ENCODE data around the gene SEPTIN7. TPM values are rescaled to one million over a fixed set of nuclear protein-coding genes. Genes with fewer than 3 reads are reported as not detected.

SEPTIN7 gene
- total and polyA plus RNA-seq, 2 of the 13 experiments (the other 11 are each of a cell fraction or from before 2014, with no cell fraction given): 103 to 129 TPM

- TF ChIP-seq MNT (IDR thresholded peaks at IDR 0.05): no peak
- TF ChIP-seq ZBTB7A (CRISPR knock-in tag; IDR thresholded peaks at IDR 0.05): no peak
- TF ChIP-seq ZMAT5 (CRISPR knock-in tag; IDR thresholded peaks at IDR 0.05; ENCODE audit: borderline replicate concordance, low read depth): no peak
- no peak for TF ChIP-seq BCLAF1 (IDR thresholded peaks at IDR 0.05)
- no peak for TF ChIP-seq ZBTB25 (CRISPR knock-in tag; IDR thresholded peaks at IDR 0.05)
- no peak for TF ChIP-seq NR2F2 (IDR thresholded peaks at IDR 0.05; ENCODE audit: borderline replicate concordance, low read depth)
- TF ChIP-seq GLMP (CRISPR knock-in tag; IDR thresholded peaks at IDR 0.05; ENCODE audit: borderline replicate concordance): no peak
- TF ChIP-seq AKNA (CRISPR knock-in tag; IDR thresholded peaks at IDR 0.05; ENCODE audit: borderline replicate concordance): no peak
- no peak for TF ChIP-seq ZNF484 (CRISPR knock-in tag; IDR thresholded peaks at IDR 0.05; ENCODE audit: borderline replicate concordance, low read depth)
Measured at GRCh38 chr7:35761871-35762677, 38.8 kb upstream of the SEPTIN7 start (continued).

All from HepG2 (cell line).